Forelimb muscle (tissue), 1 donor: Measurements from ENCODE around the gene CARS1. TPM values are rescaled to one million over a fixed set of nuclear protein-coding genes. Genes with fewer than 3 reads are reported as not detected.

Source experiments
- DNase-seq: peaks from one replicate; pipeline ENCODE4 v3.0.0-alpha.2; 2013; ENCODE audit warnings: low read depth
- polyA plus RNA-seq: library from polyadenylated mRNA; unstranded; fragments of 120-200 nt; gene quantifications from one replicate; pipeline ENCODE4 v1.2.1, GENCODE V29; 2013; ENCODE audit not compliant: insufficient read length

The CARS1 gene
- polyA plus RNA-seq, 1 donor = 20.6 TPM

DNA sequence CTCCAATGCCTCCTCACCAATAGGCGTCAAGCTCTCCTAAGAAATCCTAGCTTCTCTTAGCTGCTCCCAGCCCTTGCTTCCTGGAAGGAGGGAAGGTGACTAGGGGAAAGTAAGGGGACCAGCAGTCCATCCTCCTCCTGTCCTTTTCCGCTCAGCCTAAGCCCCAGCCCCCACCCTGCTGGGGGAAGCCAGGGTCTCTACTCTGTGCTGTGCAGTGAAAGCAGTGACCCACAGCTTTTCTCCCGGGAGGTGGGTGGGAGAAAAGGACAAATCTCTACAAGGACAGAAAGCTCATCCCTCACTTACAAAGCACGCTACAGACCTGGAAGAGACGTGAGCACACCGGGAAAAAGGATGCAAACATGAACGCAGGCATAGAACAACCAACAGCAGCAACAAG, 97.1 kb downstream of the CARS1 start:
- no peak for DNase-seq

DNA sequence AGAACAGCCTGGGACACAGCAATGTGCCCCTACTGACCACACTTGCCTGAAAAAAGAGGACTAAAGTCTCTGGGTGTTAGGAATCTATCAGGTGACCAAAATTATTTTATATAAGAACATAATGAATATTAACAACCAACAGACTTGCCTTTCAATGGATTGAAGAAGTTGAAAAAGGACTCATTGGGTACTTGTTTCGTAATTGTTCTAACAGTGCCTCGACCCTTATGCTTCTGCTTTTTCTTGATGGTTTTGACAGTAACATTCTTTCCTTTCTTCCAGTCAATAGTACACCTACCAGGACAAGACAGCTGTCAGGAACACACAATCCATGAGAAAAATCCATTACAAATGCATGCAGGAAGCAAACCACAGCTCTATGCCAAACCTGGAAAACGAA, 99.0 kb downstream of the CARS1 start:
- DNase-seq = no peak

DNA sequence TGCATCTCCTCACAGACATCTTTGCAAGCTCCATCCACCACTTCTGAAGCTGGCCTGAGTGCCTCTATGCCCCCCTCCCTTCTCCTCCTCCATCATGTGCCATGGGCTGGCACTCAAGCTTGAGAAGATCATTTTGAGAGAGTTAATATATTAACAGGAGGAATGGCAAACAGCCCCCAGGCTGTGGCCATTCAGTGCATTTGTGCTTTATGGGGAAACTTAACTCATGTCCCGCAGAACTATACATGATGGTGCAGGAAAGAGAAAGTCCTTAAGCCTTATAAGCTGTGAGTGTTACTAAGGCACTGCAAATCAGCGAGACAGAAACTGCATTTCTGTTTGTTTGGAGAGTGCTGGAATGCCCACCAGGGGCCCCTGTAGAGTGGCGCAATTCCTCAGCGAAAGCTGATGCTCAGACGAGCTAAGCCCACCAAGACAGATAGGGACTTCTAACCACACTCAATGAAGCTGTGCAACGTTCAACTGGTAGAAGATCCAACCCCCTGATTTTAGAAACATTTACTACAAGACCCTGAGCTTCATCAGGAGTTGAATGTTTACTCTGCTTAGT, 101.2 kb downstream of the CARS1 start:
- DNase-seq = no peak

DNA sequence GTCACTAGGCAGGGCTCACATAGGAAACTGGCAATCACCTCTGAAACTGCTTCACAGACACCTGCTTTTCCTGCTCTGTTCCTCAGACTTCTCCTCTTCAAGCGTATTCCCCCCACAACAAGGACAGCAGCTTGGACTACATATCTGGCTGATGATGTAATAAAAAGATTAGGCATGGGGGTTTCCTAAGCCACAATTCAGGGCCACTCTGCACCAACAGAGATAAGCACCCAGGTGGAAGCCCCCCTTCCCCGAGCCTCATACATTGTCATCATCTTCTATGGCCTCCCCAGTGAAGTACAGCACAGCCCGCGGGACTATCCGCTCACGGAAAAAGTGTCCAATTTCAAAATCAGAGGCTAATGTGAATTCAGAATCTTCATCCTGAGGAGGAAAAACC, 103.0 kb downstream of the CARS1 start:
- no peak for DNase-seq

DNA sequence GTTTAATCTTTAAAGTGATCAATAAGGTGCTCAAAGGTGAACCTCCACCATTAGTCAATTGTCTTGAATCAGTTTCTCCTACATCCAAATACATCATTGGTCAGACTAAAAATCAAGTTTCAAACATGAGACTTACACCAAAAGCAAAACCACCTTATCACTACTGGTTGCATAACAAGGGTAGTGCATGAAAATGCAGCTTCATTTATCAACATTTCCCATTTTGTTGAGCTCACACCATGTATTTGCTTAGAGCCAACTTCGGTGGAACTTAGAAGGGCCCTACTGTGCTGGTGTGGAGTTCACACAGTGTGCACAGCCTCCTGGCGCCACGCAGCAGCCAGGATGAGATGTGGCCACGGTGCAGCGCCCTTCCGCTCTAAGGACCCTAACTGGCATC, 104.9 kb downstream of the CARS1 start:
- DNase-seq = no peak

DNA sequence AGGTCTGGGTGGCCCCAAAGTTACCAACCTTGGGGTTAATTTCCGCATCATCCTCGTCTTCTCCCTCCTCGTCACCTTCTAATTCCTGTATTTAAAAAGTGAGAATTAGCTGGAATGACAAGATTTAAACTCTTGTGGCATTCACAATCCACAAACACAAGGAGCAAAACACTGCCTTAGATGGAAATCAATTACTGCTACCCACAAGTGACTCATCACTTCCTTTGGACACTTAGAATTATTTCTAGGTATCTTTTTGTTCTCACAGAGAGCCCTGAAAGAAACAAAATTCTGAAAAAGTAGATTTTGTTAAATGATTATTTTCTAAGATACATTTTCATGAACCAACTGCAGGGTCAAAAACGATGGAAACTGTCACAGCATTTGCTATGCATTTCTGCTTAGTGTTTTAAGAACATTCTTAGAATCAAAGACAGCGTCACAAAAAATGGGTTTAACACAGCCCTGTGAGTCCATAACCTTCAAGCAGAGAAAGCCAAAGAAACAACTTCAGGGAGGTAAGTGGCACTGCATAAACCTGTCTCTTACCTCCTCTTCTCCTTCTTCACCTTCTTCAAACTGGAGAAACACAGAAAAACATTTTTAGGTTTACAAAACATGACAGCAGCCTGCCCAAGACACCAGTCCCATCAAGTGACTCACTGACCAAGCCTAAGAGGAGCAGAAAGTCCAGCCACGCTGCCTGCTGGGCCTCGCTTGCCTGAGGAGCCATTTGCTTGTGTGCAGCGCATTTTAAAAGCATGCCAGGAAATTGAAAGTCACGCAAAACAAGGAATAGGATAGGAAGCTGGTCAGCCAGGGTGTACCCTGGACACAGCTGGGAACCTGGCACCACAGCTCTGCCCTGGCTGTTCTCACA, 105.8 kb downstream of the CARS1 start:
- no peak for DNase-seq

Other genes with a start within 250 kb of the CARS1 start
- 213 TPM for gene CDKN1C, start 171.6 kb downstream of the CARS1 start, polyA plus RNA-seq
- 0.24 TPM for gene PHLDA2, start 128.0 kb downstream of the CARS1 start, polyA plus RNA-seq
- 110 TPM for gene NAP1L4, start 65.1 kb downstream of the CARS1 start, polyA plus RNA-seq
- 12.1 TPM for gene OSBPL5, start 107.9 kb upstream of the CARS1 start, polyA plus RNA-seq
- gene MRGPRG, start 161.4 kb upstream of the CARS1 start, polyA plus RNA-seq = not detected
- not detected for gene MRGPRE, start 175.0 kb upstream of the CARS1 start, polyA plus RNA-seq